HG03097 (cell line): ENCODE results near the gene PTPRN2.

Experiments used
- ATAC-seq: cut with Tn5 transposase; IDR thresholded peaks from one replicate; pipeline ENCODE4 v1.9.1; 2021; ENCODE audit not compliant: unreplicated experiment, low FRiP score

The PTPRN2 gene

GRCh38 chr7:157686285-157686894 is 901.2 kb downstream of the PTPRN2 start:
- no peak for ATAC-seq

- ATAC-seq = no peak
These were observed 902.0 kb downstream of the PTPRN2 start for GRCh38 chr7:157685430-157686284.

GRCh38 chr7:157684909-157685429 is 902.7 kb downstream of the PTPRN2 start:
- no peak for ATAC-seq

GRCh38 chr7:157684157-157684908 is 903.3 kb downstream of the PTPRN2 start:
- ATAC-seq = no peak

GRCh38 chr7:157683747-157684156 is 903.9 kb downstream of the PTPRN2 start:
- no peak for ATAC-seq

GRCh38 chr7:157682946-157683746 is 904.5 kb downstream of the PTPRN2 start:
- ATAC-seq = no peak

GRCh38 chr7:157682064-157682945 is 905.3 kb downstream of the PTPRN2 start:
- ATAC-seq = no peak

GRCh38 chr7:157679607-157680006 is 908.0 kb downstream of the PTPRN2 start:
- ATAC-seq = no peak

GRCh38 chr7:157678501-157678900 is 909.1 kb downstream of the PTPRN2 start:
- no peak for ATAC-seq

GRCh38 chr7:157676456-157677255 is 911.0 kb downstream of the PTPRN2 start:
- ATAC-seq = no peak

GRCh38 chr7:157676001-157676400 is 911.6 kb downstream of the PTPRN2 start:
- ATAC-seq = no peak

GRCh38 chr7:157675427-157675927 is 912.1 kb downstream of the PTPRN2 start:
- ATAC-seq = no peak

GRCh38 chr7:157674715-157675426 is 912.8 kb downstream of the PTPRN2 start:
- ATAC-seq = no peak

GRCh38 chr7:157674027-157674714 is 913.5 kb downstream of the PTPRN2 start:
- no peak for ATAC-seq

GRCh38 chr7:157673573-157673972 is 914.0 kb downstream of the PTPRN2 start:
- no peak for ATAC-seq

GRCh38 chr7:157671358-157672255 is 916.0 kb downstream of the PTPRN2 start:
- ATAC-seq = no peak
